PC-3 (cell line): ENCODE results near the gene MAMDC2.

ENCODE experiments used
- CTCF ChIP-seq: fragments of 300-600 bp; sonication (generic); conservative IDR thresholded peaks from 2 replicates; pipeline ENCODE4 v1.5.1; 2017; ENCODE audit warnings: antibody characterized with exemption, low read depth, mild to moderate bottlenecking, low read length
- EZH2 ChIP-seq: fragments of 300-600 bp; sonication (generic); IDR thresholded peaks from one replicate; pipeline ENCODE4 v1.6.1; 2017; ENCODE audit warnings: antibody characterized with exemption, mild to moderate bottlenecking, low read length; ENCODE audit not compliant: unreplicated experiment
- EZH2phosphoT487 ChIP-seq: fragments of 300-600 bp; sonication (generic); IDR thresholded peaks from 2 replicates; pipeline ENCODE4 v1.6.1; 2018; ENCODE audit warnings: mild to moderate bottlenecking, antibody characterized with exemption, low read length, borderline replicate concordance

- TF ChIP-seq CTCF (no peak), EZH2 (no peak), EZH2phosphoT487 (no peak)
These were observed 43.2 kb upstream of the MAMDC2 start for GRCh38 chr9:70000469-70000868.
